MM.1S (cell line): ENCODE results near the gene MFSD2A.

Source experiments
- DNase-seq: peaks from one replicate; pipeline ENCODE4 v3.0.0-alpha.2; 2015
- H2AFZ ChIP-seq: fragments of 300-600 bp; sonication (generic); 2 replicates; pipeline ENCODE4 v1.6.0; 2016; ENCODE audit warnings: antibody characterized with exemption, low read length
- H3F3A ChIP-seq: fragments of 300-600 bp; sonication (generic); 2 replicates; pipeline ENCODE4 v1.6.1; 2016; ENCODE audit warnings: mild to moderate bottlenecking, antibody characterized with exemption, low read length, moderate library complexity, mixed read lengths; ENCODE audit not compliant: insufficient read depth
- H3K27ac ChIP-seq: fragments of 300-600 bp; sonication (generic); 2 replicates; pipeline ENCODE4 v1.5.1; 2016; ENCODE audit warnings: mild to moderate bottlenecking, low read length
- H3K27me3 ChIP-seq: fragments of 300-600 bp; sonication (generic); replicated peaks from 2 replicates; pipeline ENCODE4 v1.6.0; 2016; ENCODE audit warnings: low read length; ENCODE audit not compliant: insufficient read depth
- H3K36me3 ChIP-seq: fragments of 300-600 bp; sonication (generic); replicated peaks from 2 replicates; pipeline ENCODE4 v1.6.1; 2016; ENCODE audit warnings: mild to moderate bottlenecking, low read length, mixed read lengths; ENCODE audit not compliant: insufficient read depth
- H3K4me1 ChIP-seq: fragments of 300-600 bp; sonication (generic); 2 replicates; pipeline ENCODE4 v1.6.1; 2016; ENCODE audit warnings: low read length, mixed read lengths
- H3K4me2 ChIP-seq: fragments of 300-600 bp; sonication (generic); 2 replicates; pipeline ENCODE4 v1.6.0; 2016; ENCODE audit warnings: low read depth, low read length
- H3K4me3 ChIP-seq: fragments of 300-600 bp; sonication (generic); 2 replicates; pipeline ENCODE4 v1.5.1; 2016; ENCODE audit warnings: low read length, mixed read lengths
- H3K79me2 ChIP-seq: fragments of 300-600 bp; sonication (generic); 2 replicates; pipeline ENCODE4 v1.6.1; 2016; ENCODE audit warnings: mixed run types, low read length, mixed read lengths
- H3K9ac ChIP-seq: fragments of 300-600 bp; sonication (generic); 2 replicates; pipeline ENCODE4 v1.6.1; 2016; ENCODE audit warnings: low read length, mixed read lengths
- H3K9me2 ChIP-seq: fragments of 300-600 bp; sonication (generic); replicated peaks from 2 replicates; pipeline ENCODE4 v1.6.1; 2016; ENCODE audit warnings: mild to moderate bottlenecking, low read length, mixed read lengths; ENCODE audit not compliant: insufficient read depth
- H3K9me3 ChIP-seq: fragments of 300-600 bp; sonication (generic); replicated peaks from 2 replicates; pipeline ENCODE4 v1.6.1; 2016; ENCODE audit warnings: mild to moderate bottlenecking, low read length, mixed read lengths; ENCODE audit not compliant: insufficient read depth
- H4K20me1 ChIP-seq: fragments of 300-600 bp; sonication (generic); 2 replicates; pipeline ENCODE4 v1.6.1; 2016; ENCODE audit warnings: mild to moderate bottlenecking, low read length, moderate library complexity, mixed read lengths; ENCODE audit not compliant: insufficient read depth
- CTCF ChIP-seq: fragments of 300-600 bp; sonication (generic); IDR thresholded peaks from 2 replicates; pipeline ENCODE4 v1.5.1; 2016; ENCODE audit warnings: antibody characterized with exemption, low read length, mixed read lengths
- EZH2 ChIP-seq: fragments of 300-600 bp; sonication (generic); optimal IDR thresholded peaks from 2 replicates; pipeline ENCODE3; 2017; ENCODE audit warnings: low read depth, mild to moderate bottlenecking, antibody characterized with exemption, low read length, mixed read lengths
- EZH2phosphoT487 ChIP-seq: fragments of 300-600 bp; sonication (generic); IDR thresholded peaks from 2 replicates; pipeline ENCODE4 v1.6.1; 2018; ENCODE audit warnings: antibody characterized with exemption, low read length

MFSD2A gene

GRCh38 chr1:39938856-39939255, 16.1 kb upstream of the MFSD2A start:
- no peak for TF ChIP-seq EZH2
- TF ChIP-seq CTCF = no peak
- no peak for TF ChIP-seq EZH2phosphoT487
- Histone ChIP-seq H3K9me2 (no peaks in the 10 kb centered on the region), H3K36me3 (no peaks in the 10 kb centered on the region), H3K79me2 (no peaks in the 10 kb centered on the region), H3K27me3 (no peaks in the 10 kb centered on the region), H3K4me1 (no peaks in the 10 kb centered on the region), H2AFZ (no peak overlapping the region), H3K27ac (no peak overlapping the region), H3K9me3 (no peaks in the 10 kb centered on the region), H4K20me1 (no peaks in the 10 kb centered on the region), H3K4me3 (no peak overlapping the region), H3K4me2 (no peak overlapping the region), H3K9ac (no peak overlapping the region), H3F3A (no peaks in the 10 kb centered on the region)
- DNase-seq = no peak

- DNase-seq = no peak
- Histone ChIP-seq H3K27me3 (no peaks in the 10 kb centered on the region), H3K4me1 (no peaks in the 10 kb centered on the region), H3K4me3 (no peak overlapping the region), H3K9me3 (no peaks in the 10 kb centered on the region), H4K20me1 (no peaks in the 10 kb centered on the region), H3K79me2 (no peaks in the 10 kb centered on the region), H3K9me2 (no peaks in the 10 kb centered on the region), H3F3A (no peaks in the 10 kb centered on the region), H3K4me2 (no peak overlapping the region), H2AFZ (no peak overlapping the region), H3K9ac (no peak overlapping the region), H3K27ac (no peak overlapping the region), H3K36me3 (no peaks in the 10 kb centered on the region)
- no peak for TF ChIP-seq CTCF
- TF ChIP-seq EZH2phosphoT487 = no peak
- no peak for TF ChIP-seq EZH2
Measured at GRCh38 chr1:39940253-39940652, 14.7 kb upstream of the MFSD2A start.

- H3F3A ChIP-seq = no peaks in the 10 kb centered on the region
- H2AFZ ChIP-seq = no peak overlapping the region
- no peak for DNase-seq
- H3K27ac ChIP-seq = no peak overlapping the region
- no peak overlapping the region for H3K4me3 ChIP-seq
- H4K20me1 ChIP-seq = no peaks in the 10 kb centered on the region
- H3K4me2 ChIP-seq = no peak overlapping the region
- H3K9me2 ChIP-seq = no peaks in the 10 kb centered on the region
- no peaks in the 10 kb centered on the region for H3K79me2 ChIP-seq
- H3K36me3 ChIP-seq = no peaks in the 10 kb centered on the region
- H3K9me3 ChIP-seq = no peaks in the 10 kb centered on the region
- no peak overlapping the region for H3K9ac ChIP-seq
- no peak for TF ChIP-seq EZH2
- no peak for TF ChIP-seq CTCF
- no peak for TF ChIP-seq EZH2phosphoT487
- H3K4me1 ChIP-seq = peaks cover 4% of the 10 kb centered on the region
- H3K27me3 ChIP-seq = no peaks in the 10 kb centered on the region
Measured at GRCh38 chr1:39940980-39941871, 13.7 kb upstream of the MFSD2A start.
